Activated naive CD4-positive, alpha-beta T cell treated with anti-CD3 and anti-CD28 coated beads, Interleukin-2, amount 50 U/mL, for 24 hours (primary cell): ENCODE measurements around the gene TBPL2.
"Not testable (repeated sequence)": the region's sequence is repeated elsewhere in the genome, so short reads cannot be mapped to it uniquely, and the experiment has no call there.

Experiments used
- H3K27ac Mint-ChIP-seq: one replicate; pipeline ENCODE4 v1.8.0; 2021; ENCODE audit warnings: mild to moderate bottlenecking, mixed read lengths
- H3K27me3 Mint-ChIP-seq: one replicate; pipeline ENCODE4 v1.8.0; 2021; ENCODE audit warnings: mixed read lengths
- H3K36me3 Mint-ChIP-seq: one replicate; pipeline ENCODE4 v1.8.0; 2021; ENCODE audit warnings: mixed read lengths
- H3K4me1 Mint-ChIP-seq: one replicate; pipeline ENCODE4 v1.8.0; 2021; ENCODE audit warnings: mixed read lengths
- H3K4me3 Mint-ChIP-seq: one replicate; pipeline ENCODE4 v1.8.0; 2021; ENCODE audit warnings: mild to moderate bottlenecking, mixed read lengths
- H3K9me3 Mint-ChIP-seq: one replicate; pipeline ENCODE4 v1.8.0; 2021; ENCODE audit warnings: mixed read lengths

Gene TBPL2

GRCh38 chr14:55426891-55427290, 13.5 kb downstream of the TBPL2 start:
- peak overlapping the region; percentile 48 for H3K27ac Mint-ChIP-seq
- no peaks in the 10 kb centered on the region for H3K9me3 Mint-ChIP-seq
- no peak overlapping the region for H3K4me3 Mint-ChIP-seq
- H3K27me3 Mint-ChIP-seq = no peaks in the 10 kb centered on the region
- peaks cover 16% of the 10 kb centered on the region for H3K4me1 Mint-ChIP-seq
- no peaks in the 10 kb centered on the region for H3K36me3 Mint-ChIP-seq

DNA sequence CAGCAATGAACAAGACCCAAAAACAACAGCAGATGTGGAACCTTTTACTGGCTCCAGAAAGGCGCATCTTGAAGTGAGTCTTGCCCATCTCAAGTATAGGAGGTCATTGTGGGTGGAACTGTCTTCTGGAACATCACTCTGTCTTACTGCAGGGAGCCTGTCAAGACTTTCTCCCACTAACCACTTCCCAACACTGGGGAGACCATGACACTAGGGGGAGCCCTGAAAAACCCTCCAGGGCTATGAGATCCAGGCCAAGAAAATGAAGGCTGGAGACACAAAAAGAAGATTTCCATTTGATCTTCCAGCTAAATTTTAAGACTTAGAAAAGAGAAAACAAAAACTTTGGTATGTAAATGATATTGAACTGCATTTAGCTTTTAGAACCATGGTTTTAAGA, 15.3 kb downstream of the TBPL2 start:
- Mint-ChIP-seq H3K27ac (no peak overlapping the region), H3K4me1 (peaks cover 5% of the 10 kb centered on the region), H3K9me3 (no peaks in the 10 kb centered on the region), H3K27me3 (no peaks in the 10 kb centered on the region), H3K4me3 (no peak overlapping the region), H3K36me3 (no peaks in the 10 kb centered on the region)

GRCh38 chr14:55423969-55424368, 16.4 kb downstream of the TBPL2 start:
- Mint-ChIP-seq H3K27ac (no peak overlapping the region), H3K4me3 (no peak overlapping the region), H3K36me3 (no peaks in the 10 kb centered on the region), H3K9me3 (no peaks in the 10 kb centered on the region), H3K27me3 (no peaks in the 10 kb centered on the region), H3K4me1 (no peaks in the 10 kb centered on the region)

DNA sequence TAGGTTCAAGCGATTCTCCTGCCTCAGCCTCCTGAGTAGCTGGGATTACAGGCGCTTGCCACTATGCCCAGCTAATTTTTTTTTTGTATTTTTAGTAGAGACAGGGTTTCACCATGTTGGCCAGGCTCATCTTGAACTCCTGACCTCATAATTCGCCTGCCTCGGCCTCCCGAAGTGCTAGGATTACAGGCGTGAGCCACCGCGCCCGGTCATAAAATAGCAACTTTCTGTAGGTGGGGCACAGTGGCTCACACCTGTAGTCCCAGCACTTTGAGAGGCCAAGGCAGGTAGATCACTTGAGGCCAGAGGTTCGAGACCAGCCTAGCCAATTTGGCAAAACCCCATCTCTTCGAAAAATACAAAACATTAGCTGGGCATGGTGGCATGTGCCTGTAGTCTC, 18.1 kb downstream of the TBPL2 start:
- H3K27ac Mint-ChIP-seq, H3K4me1 Mint-ChIP-seq, H3K9me3 Mint-ChIP-seq, H3K36me3 Mint-ChIP-seq, H3K27me3 Mint-ChIP-seq, H3K4me3 Mint-ChIP-seq: not testable (repeated sequence)

- Mint-ChIP-seq H3K27me3 (no peaks in the 10 kb centered on the region), H3K36me3 (no peaks in the 10 kb centered on the region), H3K9me3 (no peaks in the 10 kb centered on the region), H3K4me1 (no peaks in the 10 kb centered on the region), H3K4me3 (no peak overlapping the region), H3K27ac (no peak overlapping the region)
These were observed 20.8 kb downstream of the TBPL2 start for GRCh38 chr14:55419663-55420062.

DNA sequence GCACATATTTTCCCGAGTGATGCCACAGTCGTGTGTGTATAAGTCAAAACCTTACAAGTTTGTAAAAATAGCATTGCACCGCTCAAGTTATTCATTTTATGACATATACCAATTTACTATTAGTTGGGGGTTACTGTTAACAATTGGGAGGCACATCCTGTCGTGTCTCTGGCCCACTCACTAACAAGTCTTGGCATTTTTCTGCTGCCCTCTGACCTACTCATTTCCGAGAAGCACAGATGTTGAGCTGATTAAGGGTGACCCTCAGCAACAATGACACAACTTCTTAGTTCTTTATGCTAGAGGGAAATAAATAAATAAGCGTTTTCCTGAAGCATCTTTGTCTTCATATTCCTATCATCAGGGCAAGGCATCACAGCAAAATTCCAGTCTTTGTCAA, 22.0 kb downstream of the TBPL2 start:
- Mint-ChIP-seq H3K27ac (no peak overlapping the region), H3K27me3 (no peaks in the 10 kb centered on the region), H3K4me1 (no peaks in the 10 kb centered on the region)

DNA sequence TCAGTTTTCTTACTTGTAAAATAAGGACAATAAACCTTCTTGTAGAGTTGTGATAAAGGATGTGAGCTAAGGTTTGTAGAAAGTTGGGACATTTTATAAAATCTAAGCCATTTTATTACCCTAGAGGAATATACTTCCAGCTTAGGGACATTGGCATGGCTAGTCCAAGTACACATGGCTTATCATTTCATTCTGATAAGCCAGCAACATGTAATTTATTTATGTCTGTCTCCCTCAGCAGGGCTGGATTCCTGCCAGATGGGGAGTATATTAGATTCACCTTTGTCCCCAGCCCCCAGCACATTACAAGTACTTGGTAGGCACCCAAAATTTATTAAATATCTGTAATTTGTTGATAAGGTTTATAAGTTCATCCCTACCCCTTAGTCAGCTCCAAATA, 22.5 kb downstream of the TBPL2 start:
- Mint-ChIP-seq H3K36me3 (no peaks in the 10 kb centered on the region), H3K4me3 (no peak overlapping the region), H3K4me1 (no peaks in the 10 kb centered on the region), H3K27ac (no peak overlapping the region), H3K9me3 (no peaks in the 10 kb centered on the region), H3K27me3 (no peaks in the 10 kb centered on the region)

More for the DNA sequence above, 22.0 kb downstream of the TBPL2 start:
- no peaks in the 10 kb centered on the region for H3K9me3 Mint-ChIP-seq
- H3K36me3 Mint-ChIP-seq = no peaks in the 10 kb centered on the region
- H3K4me3 Mint-ChIP-seq = no peak overlapping the region

DNA sequence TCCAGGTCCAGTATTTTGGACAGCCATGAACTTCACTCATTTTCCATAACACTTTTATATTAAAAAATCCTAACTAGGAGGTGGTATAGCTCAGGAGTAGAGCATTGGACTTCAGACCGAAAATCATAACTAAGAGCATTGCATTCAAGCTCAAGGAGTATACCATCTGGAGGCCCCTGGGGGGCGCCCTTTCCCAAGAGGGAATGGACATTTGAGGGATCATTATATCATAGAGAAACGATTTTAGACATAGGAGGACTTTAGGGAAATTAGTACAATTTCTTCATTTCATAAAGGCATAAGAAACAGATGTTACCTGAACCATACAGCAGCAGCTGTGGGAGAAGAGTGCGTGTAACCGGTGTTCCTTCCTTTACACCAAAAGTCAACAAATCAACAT, 23.6 kb downstream of the TBPL2 start:
- H3K36me3 Mint-ChIP-seq = no peaks in the 10 kb centered on the region
- H3K9me3 Mint-ChIP-seq = no peaks in the 10 kb centered on the region
- H3K4me1 Mint-ChIP-seq = peaks cover 5% of the 10 kb centered on the region
- H3K27ac Mint-ChIP-seq = peak overlapping the region; percentile 65
- H3K4me3 Mint-ChIP-seq = no peak overlapping the region
- no peaks in the 10 kb centered on the region for H3K27me3 Mint-ChIP-seq

- Mint-ChIP-seq H3K36me3 (no peaks in the 10 kb centered on the region), H3K27me3 (no peaks in the 10 kb centered on the region), H3K4me3 (no peak overlapping the region), H3K4me1 (peaks cover 19% of the 10 kb centered on the region), H3K9me3 (no peaks in the 10 kb centered on the region), H3K27ac (no peak overlapping the region)
These were observed 25.9 kb downstream of the TBPL2 start for GRCh38 chr14:55414551-55414950.

- H3K36me3 Mint-ChIP-seq = peaks cover under 1% of the 10 kb centered on the region
- H3K4me3 Mint-ChIP-seq = peak overlapping the region; percentile 85
- H3K27me3 Mint-ChIP-seq = no peaks in the 10 kb centered on the region
- H3K4me1 Mint-ChIP-seq = peaks cover 32% of the 10 kb centered on the region
- H3K9me3 Mint-ChIP-seq = no peaks in the 10 kb centered on the region
- no peak overlapping the region for H3K27ac Mint-ChIP-seq
These were observed 27.7 kb downstream of the TBPL2 start for GRCh38 chr14:55412676-55413075.

- H3K36me3 Mint-ChIP-seq = peaks cover 3% of the 10 kb centered on the region
- peak within 1 kb of the TSS; percentile 80 for H3K27ac Mint-ChIP-seq
- H3K4me1 Mint-ChIP-seq = peaks cover 36% of the 10 kb centered on the region
- H3K9me3 Mint-ChIP-seq = no peaks in the 10 kb centered on the region
- H3K27me3 Mint-ChIP-seq = no peaks in the 10 kb centered on the region
- peak within 1 kb of the TSS; percentile 85 for H3K4me3 Mint-ChIP-seq
These were observed 28.7 kb downstream of the TBPL2 start, which contains the start of gene ATG14 for GRCh38 chr14:55411426-55412389. Gene ATG14 (minus strand): TSS chr14:55411830. CDS start chr14:55411822, 8 bp downstream.

DNA sequence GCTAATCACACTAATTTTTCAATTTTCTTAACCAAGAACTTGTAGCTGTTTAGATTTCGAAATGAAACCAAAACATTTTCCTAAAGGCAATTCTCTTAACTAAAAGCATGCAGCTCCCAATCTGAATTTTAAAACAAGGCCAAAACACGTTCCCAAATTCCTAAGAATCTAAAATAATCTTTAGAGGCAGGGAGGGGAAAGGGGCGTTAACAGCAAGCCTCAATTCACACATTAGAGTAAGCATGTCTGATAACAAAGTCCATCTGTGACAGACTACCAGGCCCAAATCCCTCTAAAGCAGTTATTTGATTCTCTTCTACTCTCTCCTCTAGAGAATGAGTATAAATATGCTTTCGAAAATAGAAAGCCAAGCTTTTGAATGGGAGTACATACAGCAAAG, 29.5 kb downstream of the TBPL2 start:
- Mint-ChIP-seq H3K9me3 (no peaks in the 10 kb centered on the region), H3K27me3 (no peaks in the 10 kb centered on the region), H3K4me1 (peaks cover 43% of the 10 kb centered on the region), H3K27ac (peak overlapping the region; percentile 44), H3K36me3 (peaks cover 3% of the 10 kb centered on the region), H3K4me3 (peak overlapping the region; percentile 85)

GRCh38 chr14:55404173-55404854, 36.1 kb downstream of the TBPL2 start:
- Mint-ChIP-seq H3K4me3 (no peak overlapping the region), H3K9me3 (no peaks in the 10 kb centered on the region), H3K4me1 (peaks cover 71% of the 10 kb centered on the region), H3K27me3 (no peaks in the 10 kb centered on the region), H3K27ac (peak overlapping the region; percentile 21), H3K36me3 (peaks cover 4% of the 10 kb centered on the region)

- no peak overlapping the region for H3K27ac Mint-ChIP-seq
- no peak overlapping the region for H3K4me3 Mint-ChIP-seq
- no peaks in the 10 kb centered on the region for H3K9me3 Mint-ChIP-seq
- no peaks in the 10 kb centered on the region for H3K27me3 Mint-ChIP-seq
- peaks cover 65% of the 10 kb centered on the region for H3K4me1 Mint-ChIP-seq
- peaks cover 1% of the 10 kb centered on the region for H3K36me3 Mint-ChIP-seq
These were observed 38.7 kb downstream of the TBPL2 start for GRCh38 chr14:55401751-55402150.

- H3K27me3 Mint-ChIP-seq = no peaks in the 10 kb centered on the region
- H3K4me1 Mint-ChIP-seq = peaks cover 50% of the 10 kb centered on the region
- H3K4me3 Mint-ChIP-seq = no peak overlapping the region
- peaks cover 11% of the 10 kb centered on the region for H3K36me3 Mint-ChIP-seq
- H3K27ac Mint-ChIP-seq = no peak overlapping the region
- no peaks in the 10 kb centered on the region for H3K9me3 Mint-ChIP-seq
These were observed 40.6 kb downstream of the TBPL2 start for GRCh38 chr14:55399852-55400251.

GRCh38 chr14:55399183-55399582, 41.2 kb downstream of the TBPL2 start:
- H3K9me3 Mint-ChIP-seq = no peaks in the 10 kb centered on the region
- H3K4me3 Mint-ChIP-seq = no peak overlapping the region
- H3K4me1 Mint-ChIP-seq = peaks cover 43% of the 10 kb centered on the region
- H3K27me3 Mint-ChIP-seq = no peaks in the 10 kb centered on the region
- H3K27ac Mint-ChIP-seq = no peak overlapping the region
- peaks cover 11% of the 10 kb centered on the region for H3K36me3 Mint-ChIP-seq
